ENCODE measurements around the gene LRRK1.

The LRRK1 gene

DNA sequence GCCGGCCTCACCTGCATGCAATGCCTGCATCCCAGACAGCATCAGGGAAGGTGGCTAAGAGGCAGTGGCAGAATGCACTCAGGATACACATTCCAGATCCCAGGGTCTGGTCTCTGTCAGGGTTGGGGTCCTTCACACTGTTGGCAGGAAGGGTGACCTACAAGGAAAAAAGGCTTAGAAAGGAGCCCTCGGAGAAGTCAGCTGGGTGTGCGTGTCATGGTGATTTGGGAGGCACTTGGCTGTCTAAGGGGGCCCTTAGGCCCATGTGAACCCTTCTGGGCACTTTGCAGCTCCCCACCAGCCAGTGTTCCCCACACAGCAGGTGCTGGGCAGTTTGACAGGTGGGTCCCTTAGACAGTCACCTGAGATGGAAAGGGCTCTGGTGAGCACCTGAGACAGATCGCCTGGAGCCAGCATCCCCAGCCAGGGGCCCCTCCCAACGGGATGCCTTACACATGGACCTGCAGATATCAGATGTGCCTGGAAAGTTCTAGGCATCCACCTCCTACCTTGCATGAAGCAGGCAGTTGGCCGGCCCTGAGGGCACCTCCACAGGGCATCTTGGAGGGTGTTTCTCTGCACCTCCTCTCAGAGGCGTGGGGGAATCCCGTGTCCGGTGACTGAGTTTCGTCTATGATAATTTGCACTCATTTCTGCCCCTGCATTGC is 131.6 kb downstream of the LRRK1 start:
- TF ChIP-seq, protein P1, sequence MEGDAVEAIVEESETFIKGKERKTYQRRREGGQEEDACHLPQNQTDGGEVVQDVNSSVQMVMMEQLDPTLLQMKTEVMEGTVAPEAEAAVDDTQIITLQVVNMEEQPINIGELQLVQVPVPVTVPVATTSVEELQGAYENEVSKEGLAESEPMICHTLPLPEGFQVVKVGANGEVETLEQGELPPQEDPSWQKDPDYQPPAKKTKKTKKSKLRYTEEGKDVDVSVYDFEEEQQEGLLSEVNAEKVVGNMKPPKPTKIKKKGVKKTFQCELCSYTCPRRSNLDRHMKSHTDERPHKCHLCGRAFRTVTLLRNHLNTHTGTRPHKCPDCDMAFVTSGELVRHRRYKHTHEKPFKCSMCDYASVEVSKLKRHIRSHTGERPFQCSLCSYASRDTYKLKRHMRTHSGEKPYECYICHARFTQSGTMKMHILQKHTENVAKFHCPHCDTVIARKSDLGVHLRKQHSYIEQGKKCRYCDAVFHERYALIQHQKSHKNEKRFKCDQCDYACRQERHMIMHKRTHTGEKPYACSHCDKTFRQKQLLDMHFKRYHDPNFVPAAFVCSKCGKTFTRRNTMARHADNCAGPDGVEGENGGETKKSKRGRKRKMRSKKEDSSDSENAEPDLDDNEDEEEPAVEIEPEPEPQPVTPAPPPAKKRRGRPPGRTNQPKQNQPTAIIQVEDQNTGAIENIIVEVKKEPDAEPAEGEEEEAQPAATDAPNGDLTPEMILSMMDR (IDR thresholded peaks at IDR 0.05) = no peak
- no peaks in the 10 kb centered on the region for H3K9me3 Mint-ChIP-seq

DNA sequence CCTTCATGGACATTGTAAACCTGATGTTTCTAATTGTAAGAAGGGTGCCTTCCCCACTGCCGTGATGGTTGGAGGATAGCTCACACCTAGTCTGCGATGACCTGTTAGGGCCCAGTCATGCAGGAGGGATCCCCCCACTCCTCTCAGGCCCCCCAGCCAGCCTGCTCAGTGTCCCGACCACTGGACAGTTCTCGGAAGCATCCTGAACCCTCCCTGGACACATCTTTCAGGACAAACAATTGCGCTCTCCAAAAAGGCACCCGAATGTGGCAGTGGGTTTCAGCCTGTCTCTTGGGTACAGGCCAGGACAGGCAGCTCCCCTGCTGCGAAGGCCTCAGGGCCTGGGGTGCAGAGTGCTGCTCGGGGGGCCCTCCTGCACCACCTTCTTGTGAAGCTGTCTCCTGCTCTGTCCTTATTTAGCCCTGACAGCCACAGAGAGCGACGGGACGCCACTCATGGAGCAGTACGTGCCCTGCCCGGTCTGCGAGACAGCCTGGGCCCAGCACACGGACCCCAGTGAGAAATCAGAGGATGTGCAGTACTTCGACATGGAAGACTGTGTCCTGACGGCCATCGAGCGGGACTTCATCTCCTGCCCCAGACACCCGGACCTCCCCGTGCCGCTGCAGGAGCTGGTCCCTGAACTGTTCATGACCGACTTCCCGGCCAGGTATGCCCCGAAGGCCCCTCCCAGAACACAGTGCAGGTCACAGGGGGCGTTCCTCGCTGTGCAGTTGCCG is 132.3 kb downstream of the LRRK1 start:
- TF ChIP-seq, protein P1 (IDR thresholded peaks at IDR 0.05) = no peak
- Mint-ChIP-seq H3K27ac (no peak overlapping the region), H3K9me3 (no peaks in the 10 kb centered on the region), H3K27me3 (ENCODE audit: low read depth, poor library complexity) (peaks cover 18% of the 10 kb centered on the region), H3K4me3 (no peak overlapping the region), H3K36me3 (ENCODE audit: low read depth) (no peaks in the 10 kb centered on the region), H3K4me1 (peaks cover 55% of the 10 kb centered on the region)
- no peak for DNase-seq

More for the DNA sequence above, 131.6 kb downstream of the LRRK1 start:
- no peak for DNase-seq
- no peaks in the 10 kb centered on the region for H3K36me3 Mint-ChIP-seq (ENCODE audit: low read depth)
- no peak overlapping the region for H3K4me3 Mint-ChIP-seq
- peaks cover 15% of the 10 kb centered on the region for H3K27me3 Mint-ChIP-seq (ENCODE audit: low read depth, poor library complexity)
- no peak overlapping the region for H3K27ac Mint-ChIP-seq
- H3K4me1 Mint-ChIP-seq = peaks cover 60% of the 10 kb centered on the region

DNA sequence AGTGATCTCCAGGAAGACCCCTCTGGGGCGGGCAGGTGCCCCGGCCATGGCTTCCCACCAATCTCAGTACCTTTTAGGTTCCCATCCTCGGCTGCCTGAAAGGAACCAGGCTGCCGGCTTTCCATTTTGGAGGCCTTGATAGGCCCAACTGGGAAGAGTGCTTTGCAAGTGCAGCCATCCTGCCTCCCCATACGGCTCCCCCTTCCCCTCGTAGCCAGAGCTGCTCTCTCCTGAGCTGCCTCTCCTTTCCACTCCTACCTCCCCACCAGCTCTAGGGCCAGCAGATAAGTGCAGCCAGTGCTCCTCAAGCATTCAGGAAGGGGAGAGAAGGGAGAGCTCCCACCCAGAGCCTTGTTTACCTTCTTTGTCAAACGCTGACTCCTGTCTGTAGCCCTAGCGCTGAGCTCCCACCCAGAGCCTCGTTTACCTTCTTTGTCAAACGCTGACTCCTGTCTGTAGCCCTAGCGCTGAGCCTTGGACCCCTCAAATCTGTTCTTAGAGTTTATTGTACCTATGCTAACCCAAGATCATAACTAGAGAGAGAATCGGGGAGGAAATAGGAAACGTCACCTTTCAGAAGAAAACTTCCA is 133.0 kb downstream of the LRRK1 start:
- TF ChIP-seq, protein P1 (IDR thresholded peaks at IDR 0.05) = no peak
- no peak for DNase-seq
- H3K4me1 Mint-ChIP-seq = peaks cover 51% of the 10 kb centered on the region
- H3K27me3 Mint-ChIP-seq (ENCODE audit: low read depth, poor library complexity) = peaks cover 19% of the 10 kb centered on the region
- H3K36me3 Mint-ChIP-seq (ENCODE audit: low read depth) = no peaks in the 10 kb centered on the region
- no peak overlapping the region for H3K4me3 Mint-ChIP-seq
- H3K9me3 Mint-ChIP-seq = no peaks in the 10 kb centered on the region
- H3K27ac Mint-ChIP-seq = no peak overlapping the region

DNA sequence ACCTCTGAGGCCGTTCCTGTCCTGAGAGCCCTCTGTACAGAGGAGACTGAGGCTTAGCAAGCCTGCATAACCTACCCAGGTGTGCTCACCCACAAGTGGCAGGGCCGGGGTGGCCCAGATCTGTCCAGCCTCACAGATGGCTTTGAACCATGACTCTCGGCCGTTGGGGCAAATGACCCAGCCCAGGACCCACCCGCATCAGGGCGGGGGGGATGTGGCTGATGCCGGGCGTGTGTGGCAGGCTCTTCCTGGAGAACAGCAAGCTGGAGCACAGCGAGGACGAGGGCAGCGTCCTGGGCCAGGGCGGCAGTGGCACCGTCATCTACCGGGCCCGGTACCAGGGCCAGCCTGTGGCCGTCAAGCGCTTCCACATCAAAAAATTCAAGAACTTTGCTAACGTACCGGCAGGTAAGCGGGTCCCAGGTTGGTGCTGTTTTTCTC is 133.5 kb downstream of the LRRK1 start:
- Mint-ChIP-seq H3K4me1 (peaks cover 49% of the 10 kb centered on the region), H3K27me3 (ENCODE audit: low read depth, poor library complexity) (peaks cover 19% of the 10 kb centered on the region), H3K36me3 (ENCODE audit: low read depth) (no peaks in the 10 kb centered on the region), H3K4me3 (no peak overlapping the region), H3K27ac (no peak overlapping the region), H3K9me3 (no peaks in the 10 kb centered on the region)
- TF ChIP-seq, protein P1 (IDR thresholded peaks at IDR 0.05) = no peak
- no peak for DNase-seq

DNA sequence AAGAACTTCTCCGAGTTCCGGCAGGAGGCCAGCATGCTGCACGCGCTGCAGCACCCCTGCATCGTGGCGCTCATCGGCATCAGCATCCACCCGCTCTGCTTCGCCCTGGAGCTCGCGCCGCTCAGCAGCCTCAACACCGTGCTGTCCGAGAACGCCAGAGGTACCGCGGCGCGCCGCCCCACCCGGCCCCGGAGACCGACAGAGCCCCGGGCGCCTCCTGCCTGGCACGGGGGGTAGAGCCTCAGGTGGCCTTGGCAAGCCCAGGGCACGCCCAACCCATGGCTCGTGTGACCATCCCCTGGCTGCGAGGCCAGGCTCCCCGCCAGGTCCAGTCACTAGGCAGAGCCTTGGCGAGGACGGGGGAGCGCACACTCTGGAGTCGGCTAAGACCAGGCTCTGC is 134.1 kb downstream of the LRRK1 start:
- peaks cover 43% of the 10 kb centered on the region for H3K4me1 Mint-ChIP-seq
- peaks cover 3% of the 10 kb centered on the region for H3K36me3 Mint-ChIP-seq (ENCODE audit: low read depth)
- H3K9me3 Mint-ChIP-seq = no peaks in the 10 kb centered on the region
- peaks cover 19% of the 10 kb centered on the region for H3K27me3 Mint-ChIP-seq (ENCODE audit: low read depth, poor library complexity)
- TF ChIP-seq, protein P1 (IDR thresholded peaks at IDR 0.05) = no peak
- DNase-seq = no peak
- H3K4me3 Mint-ChIP-seq = no peak overlapping the region
- no peak overlapping the region for H3K27ac Mint-ChIP-seq

Measured in nephron progenitor cell (in vitro differentiated cells).